ENCODE results near the gene POP4. TPM values are rescaled to one million over a fixed set of nuclear protein-coding genes. Genes with fewer than 3 reads are reported as not detected.
A peak's percentile ranks its signal among the peaks of the same experiment; 100 is the strongest.
"Not testable (repeated sequence)": the region's sequence is repeated elsewhere in the genome, so short reads cannot be mapped to it uniquely, and the experiment has no call there.

Gene POP4, protein sequence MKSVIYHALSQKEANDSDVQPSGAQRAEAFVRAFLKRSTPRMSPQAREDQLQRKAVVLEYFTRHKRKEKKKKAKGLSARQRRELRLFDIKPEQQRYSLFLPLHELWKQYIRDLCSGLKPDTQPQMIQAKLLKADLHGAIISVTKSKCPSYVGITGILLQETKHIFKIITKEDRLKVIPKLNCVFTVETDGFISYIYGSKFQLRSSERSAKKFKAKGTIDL
- 43.7 TPM for polyA plus RNA-seq (ENCODE audit: insufficient read length)

DNA sequence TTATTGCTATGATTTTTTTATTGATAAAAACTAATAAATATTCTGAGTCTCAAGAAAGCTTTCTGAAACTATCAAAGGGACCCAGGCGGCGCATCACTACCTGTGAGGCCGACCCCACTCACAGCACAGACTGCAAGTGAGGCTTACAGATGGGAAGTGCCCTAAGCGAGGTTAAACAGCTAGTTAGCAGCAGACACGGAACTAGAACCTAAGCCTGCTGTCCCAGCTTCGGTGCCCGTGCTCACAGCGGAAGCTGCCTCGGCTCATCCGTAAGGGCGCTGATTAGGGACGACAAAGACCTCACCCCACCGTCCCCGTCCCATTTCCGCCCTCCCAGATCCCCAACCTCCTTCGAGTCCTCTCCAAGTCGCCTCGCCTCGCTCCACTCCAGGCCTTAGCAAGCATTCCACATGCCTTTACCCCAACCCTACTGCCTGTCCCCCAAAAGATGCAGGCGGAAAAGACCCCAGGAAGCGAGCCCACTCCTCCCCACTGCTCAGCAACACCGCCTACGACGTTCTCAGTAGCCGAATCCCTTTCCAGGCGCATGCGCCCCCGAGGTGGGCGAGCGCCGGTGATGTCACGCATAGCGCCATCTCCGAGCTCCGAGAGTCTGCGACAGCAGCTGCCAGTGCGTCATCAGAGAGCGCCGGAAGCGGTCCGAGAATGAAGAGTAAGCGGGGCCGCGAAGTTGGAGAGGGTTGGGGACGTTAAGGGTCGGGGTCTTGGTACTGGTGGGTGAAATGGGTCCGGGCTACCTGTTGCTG, at the start of gene POP4:
POP4 (plus strand) TSS at position 631 of the 767 bp plus-strand sequence; CDS start at position 667, 36 bp downstream.
- DNase-seq: peak; percentile 99

GRCh38 chr19:29559110-29559509, 47.0 kb upstream of the POP4 start:
- DNase-seq: not testable (repeated sequence)

DNA sequence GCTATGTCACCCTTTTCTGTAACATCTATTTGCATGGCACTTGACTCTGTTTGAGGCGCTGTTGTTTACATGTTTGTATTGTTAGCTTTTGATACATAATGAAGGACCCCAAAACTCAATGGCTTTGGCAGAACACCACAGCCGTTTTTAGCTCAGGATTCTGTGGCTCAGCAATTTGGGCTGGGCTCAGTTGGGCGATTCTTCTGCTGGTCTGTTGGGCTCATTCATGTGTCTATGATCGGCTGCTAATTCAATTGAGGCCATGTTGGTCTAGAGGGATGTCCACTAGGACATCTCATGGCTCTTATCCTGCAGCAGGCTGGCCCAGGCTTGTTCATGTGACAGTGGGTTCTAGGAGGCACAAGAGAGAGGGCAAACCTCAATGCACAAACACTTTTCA, 46.3 kb upstream of the POP4 start:
- DNase-seq: no peak

DNA sequence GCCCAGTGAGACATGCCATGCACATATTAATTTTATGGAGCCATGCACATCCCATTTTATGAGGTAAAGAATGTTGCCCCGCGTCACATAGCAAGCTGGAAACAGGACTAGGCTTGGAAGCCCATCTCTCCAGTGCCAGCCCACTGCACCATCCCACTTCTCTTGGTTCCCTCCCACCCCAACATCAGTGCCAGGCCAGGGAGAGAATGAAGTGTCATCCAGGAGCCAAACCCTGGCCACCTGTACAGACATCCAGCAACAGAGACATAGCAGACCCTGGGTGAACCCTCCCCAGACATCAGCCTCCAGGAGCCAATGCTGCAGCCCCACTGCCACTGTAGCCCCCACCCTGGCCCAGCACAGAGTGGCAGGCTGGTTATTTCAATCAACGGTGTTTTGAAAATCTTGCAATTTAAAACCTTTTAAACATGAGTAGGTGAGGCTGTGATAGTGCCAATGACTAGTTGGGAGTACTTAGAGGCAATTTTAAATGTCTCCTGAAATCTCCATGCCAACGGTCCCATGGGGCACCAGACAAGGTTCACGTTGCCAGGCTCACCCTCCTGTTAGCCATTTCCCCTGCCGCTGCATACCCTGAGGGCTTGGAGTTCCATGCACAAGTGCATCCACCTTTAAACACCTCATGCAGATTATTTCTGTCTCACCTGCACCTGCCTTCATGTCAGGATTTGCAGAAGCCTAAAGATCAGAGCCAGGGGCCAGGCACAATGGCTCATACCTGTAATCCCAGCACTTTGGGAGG, 45.6 kb upstream of the POP4 start:
- DNase-seq: no peak

DNA sequence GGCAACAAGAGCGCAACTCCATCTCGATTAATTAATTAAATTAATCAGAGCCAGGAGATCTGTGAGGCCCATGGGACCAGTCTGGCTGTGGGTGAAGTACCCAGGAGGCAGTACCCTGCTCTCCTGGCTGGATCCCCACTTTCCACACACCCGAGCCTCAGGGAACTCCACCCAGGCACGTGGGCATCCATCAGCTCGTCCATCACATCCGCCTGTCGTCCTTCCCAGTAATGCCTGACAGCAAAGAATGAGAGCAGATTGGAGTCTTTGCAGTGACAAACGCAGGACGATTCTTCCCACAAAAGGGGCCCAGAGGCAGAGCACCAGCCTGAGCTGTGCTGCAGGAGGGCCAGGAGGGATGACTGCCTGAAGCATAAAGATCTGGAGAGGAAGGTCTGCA, 44.5 kb upstream of the POP4 start:
- no peak for DNase-seq

DNA sequence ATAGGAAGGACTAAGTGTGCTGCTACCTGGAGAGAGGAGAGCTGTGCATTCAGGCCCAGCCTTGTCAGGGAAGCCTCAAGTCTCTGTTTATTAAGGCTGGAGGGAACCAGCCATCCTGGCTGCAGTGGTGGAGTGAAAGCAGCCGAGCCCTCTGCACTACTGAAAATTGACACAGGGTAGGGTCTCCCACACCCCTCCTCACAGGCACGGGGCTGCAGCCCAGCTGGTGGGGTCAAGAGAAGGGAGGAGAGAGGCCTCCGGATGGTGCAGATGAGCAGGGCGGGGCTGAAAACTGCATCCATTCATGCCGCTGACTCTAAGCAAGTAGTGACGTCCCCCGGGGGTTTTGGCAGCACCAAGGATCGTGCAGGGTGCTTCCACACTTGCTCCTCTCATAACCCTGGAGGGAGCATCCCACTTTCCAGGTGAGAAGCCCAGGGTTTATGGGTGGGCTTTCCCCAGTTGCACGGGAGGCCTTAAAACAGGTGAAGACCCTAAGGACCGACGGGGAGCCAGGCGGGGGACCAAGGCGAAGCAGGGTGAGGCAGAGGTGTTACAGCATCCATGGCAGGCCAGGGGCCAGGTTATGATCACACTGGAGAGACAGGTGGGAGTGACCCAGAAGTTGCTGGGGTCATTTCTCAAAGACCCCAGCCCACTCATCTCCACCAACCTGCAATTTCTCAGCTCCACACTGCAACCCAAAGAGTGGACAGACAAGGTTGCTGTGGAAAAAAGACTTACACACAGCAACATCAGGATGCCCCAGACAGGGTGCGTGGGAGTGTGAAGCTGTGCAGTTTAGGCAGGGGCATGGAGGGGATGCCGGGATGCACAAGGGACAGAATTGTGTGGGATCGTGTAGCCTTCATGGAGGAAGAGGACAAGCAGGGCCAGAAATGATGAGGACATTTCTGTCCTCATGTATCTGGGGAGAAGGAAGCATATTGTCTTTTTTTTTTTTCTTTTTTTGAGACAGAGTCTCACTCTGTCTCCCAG, 43.5 kb upstream of the POP4 start:
- no peak for DNase-seq

- no peak for DNase-seq
Observed at GRCh38 chr19:29563486-29564101, 42.5 kb upstream of the POP4 start.

GRCh38 chr19:29564574-29565005, 41.5 kb upstream of the POP4 start:
- no peak for DNase-seq

DNA sequence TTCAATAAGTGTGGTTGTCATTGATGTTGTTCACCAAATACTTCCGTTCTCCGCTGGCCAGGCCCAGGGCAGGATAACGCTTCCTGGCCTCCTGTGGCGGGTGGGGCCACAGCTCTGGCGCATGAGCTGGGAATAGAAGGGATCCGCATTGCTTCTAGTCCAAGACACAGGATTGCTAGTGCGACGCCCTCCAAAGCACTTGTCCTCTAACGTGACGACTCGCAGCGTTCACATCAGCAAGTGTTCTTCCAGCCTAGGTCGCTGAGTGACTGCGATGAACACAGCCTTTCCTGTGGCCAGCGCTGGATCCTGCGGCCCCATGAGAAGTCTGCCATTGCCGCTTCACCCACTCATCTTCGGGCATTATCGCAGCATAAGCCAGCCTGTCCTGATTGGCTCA, 40.9 kb upstream of the POP4 start:
- DNase-seq: no peak

DNA sequence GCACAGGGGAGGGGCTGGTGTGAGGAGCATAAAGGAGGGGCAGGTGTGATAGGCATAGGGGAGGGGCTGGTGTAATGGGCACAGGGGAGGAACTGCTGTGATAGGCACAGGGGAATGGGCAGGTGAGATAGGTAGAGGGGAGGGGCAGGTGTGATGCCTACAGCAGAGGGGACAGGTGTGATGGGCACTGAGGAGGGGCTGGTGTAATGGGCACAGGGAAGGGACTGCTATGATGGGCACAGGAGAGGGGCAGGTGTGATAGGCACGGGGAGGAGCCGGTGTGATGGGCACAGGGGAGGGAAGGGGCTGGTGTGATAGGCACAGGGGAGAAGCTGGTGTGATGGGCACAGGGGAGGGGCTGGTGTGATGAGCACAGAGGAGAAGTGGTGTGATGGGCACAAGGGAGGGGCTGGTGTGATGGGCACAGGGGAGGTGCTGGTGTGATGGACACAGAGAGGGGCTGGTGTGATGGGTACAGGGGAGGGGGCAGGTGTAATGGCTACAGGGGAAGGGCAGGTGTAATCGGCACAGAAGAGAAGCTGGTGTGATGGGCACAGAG, 39.5 kb upstream of the POP4 start:
- no peak for DNase-seq

GRCh38 chr19:29567366-29567915, 38.6 kb upstream of the POP4 start:
- DNase-seq: no peak

DNA sequence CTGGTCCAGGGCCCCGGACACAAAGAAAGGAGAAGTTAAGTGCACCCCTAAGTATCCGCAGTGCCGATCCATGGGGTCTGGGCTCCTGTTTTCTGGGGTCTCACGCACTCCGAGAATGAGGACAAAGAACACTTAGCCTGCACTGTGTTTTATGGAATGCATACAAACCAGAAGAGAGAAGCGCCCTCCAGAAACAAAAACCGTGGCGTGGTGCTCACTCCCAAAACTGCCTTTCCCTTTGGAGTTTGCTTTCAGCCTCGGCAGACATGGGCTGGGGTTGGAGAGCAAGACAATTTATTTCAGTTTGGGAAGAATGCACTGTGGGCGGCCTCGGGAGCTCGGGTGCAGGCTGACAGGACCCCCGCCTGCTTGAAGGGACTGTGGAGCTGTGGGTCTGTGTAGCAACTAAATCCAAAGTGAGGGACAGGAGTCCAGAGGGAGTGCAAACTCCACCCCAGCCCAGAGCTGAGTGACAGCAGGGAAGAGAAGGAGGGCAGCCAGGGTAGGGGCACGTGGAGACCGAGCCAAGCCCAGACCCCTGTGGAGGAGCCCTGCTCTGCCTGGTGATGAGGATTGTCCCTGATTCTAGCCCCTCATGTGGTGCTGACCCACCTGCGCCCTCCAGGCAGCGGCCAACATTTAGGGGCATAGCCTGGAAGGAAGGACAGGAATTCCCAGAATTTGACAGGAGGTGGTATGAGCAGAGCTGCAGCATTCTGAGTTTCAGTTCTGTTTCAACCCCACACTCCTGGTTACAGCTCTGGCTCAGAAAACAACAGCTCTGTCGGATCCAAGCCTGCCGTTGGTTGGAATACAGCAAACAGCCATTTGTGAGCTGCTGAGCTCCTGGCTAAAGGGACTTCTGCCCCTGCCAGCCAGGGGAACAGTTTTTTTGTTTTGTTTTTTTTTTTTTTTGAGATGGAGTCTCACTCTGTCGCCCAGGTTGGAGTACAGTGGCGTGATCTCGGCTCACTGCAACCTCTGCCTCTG, 37.8 kb upstream of the POP4 start:
- no peak for DNase-seq

DNA sequence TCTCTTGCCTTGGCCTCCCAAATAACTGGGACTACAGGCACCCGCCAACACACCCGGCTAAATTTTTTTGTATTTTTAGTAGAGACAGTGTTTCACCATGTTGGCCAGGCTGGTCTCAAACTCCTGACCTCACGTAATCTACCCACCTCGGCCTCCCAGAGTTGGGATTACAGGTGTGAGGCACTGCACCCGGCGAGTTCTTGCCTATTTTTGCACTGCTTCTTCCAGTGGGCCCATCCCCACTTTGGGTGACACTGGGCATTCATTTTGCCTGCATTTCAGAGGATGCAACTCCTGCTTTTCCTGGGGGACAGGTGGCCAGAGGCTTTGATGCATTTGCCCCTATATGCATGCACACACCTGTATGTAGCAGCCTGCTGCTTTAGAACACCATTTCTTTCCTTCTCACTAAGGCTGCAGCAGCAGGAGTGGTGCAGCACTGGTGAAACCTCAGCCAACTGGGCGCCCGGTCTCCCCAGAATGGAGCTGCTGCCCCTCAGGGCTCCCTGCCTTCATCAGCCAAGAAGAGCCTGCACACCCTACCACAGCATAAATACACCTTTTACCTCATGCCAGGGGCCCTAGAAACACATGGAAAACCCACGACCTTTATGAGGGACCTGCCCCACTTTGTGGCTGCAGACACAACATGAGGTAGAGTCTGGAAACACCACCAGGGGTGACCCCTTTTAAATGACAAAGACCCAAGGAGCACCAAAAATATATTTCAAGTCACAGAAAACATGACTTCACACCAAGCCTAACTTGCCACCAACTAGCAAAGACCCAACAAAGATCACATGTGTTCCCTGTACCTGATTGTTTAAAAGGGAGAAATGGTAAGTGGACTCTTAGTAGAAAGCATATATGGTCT, 36.8 kb upstream of the POP4 start:
- DNase-seq: no peak

DNA sequence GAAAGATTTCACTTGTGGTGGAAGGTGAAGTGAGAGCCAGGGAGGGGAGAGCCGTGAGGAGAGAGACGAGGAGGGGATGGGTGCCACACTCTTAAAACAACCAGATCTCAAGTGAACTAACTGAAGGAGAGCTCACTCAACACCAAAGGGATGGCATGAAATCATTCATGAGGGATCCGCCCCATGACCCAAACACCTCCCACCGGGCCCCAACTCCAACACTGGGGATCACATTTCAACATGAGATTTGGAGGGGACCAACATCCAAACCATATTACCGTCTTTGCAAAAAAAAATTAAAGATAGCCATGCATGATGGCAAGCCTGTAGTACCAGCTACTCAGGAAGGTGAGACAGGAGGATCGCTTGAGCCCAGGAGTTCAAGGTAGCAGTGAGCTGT, 34.9 kb upstream of the POP4 start:
- no peak for DNase-seq

DNA sequence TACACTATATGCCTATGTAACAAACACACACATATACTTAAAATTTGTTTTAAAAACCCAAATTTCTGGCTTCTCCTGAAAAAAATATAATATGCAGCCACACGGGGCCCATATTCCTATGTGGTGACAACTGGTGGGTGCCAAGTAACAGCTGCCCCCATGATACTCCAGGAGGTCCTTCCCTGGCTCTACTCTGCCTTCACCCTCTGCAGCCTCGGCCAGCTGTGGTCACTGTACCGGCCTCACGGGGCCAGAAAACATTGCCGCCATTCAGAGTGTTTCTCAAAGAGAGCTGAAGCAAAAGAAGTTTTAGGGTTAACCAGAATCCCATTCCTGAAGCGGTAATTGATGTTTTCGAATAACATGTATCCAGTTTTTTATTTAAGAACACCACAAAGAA, 32.6 kb upstream of the POP4 start:
- no peak for DNase-seq

GRCh38 chr19:29574510-29574909, 31.6 kb upstream of the POP4 start:
- no peak for DNase-seq

DNA sequence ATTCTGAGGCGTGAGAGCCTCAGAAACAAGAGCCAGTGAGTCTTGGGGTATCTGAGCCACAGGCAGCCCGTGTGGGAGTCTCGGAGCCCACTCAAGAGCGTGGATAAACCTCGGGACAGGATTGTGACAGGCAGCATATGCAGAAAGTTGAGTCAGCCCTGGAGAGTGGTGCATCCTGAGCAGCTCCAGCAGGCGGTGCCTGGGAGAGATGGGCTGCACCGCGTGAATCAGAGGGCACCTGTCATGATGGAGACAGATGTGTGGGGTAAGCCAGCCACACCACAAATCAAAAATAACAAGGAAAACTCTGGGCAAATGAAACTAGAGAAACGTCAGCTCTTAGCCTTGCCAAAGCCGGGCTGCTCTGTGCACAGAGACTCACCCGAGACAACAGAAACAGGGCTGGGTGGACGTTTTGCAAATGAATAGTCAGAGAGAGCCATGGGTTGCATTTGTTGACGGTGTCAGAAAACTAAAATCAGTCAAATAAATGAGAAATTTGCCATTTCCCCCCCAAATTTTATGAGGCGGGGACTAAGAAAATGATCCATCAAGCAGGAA, 30.0 kb upstream of the POP4 start:
- DNase-seq: no peak

Data from hindlimb muscle (tissue), 1 donor.